GM18519 (cell line): ENCODE measurements around the gene RAB10.
"Not testable (repeated sequence)": the region's sequence is repeated elsewhere in the genome, so short reads cannot be mapped to it uniquely, and the experiment has no call there.

Source experiments
- ATAC-seq: cut with Tn5 transposase; IDR thresholded peaks from one replicate; pipeline ENCODE4 v1.9.1; 2021; ENCODE audit warnings: mild to moderate bottlenecking, moderate library complexity; ENCODE audit not compliant: unreplicated experiment, low FRiP score

The RAB10 gene

DNA sequence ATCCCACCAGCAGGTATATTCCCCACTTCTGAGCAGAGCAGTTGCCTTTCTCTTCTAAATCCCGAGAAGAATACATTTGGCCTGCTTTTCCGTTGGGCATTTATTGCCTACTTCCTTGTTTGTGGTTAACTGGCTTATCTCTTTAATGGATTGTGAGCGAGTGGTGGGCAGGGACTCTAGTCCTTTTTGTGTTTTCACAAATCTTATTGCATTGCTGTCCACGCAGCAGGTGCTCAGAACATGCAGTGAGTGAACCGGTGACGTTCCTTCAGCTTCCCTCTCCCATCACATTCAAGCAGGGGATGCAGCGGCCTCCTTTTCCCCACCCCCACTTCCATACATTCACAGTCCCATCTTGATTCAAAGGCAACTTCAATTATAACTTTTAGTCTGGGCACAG, 110.1 kb downstream of the RAB10 start:
- no peak for ATAC-seq

DNA sequence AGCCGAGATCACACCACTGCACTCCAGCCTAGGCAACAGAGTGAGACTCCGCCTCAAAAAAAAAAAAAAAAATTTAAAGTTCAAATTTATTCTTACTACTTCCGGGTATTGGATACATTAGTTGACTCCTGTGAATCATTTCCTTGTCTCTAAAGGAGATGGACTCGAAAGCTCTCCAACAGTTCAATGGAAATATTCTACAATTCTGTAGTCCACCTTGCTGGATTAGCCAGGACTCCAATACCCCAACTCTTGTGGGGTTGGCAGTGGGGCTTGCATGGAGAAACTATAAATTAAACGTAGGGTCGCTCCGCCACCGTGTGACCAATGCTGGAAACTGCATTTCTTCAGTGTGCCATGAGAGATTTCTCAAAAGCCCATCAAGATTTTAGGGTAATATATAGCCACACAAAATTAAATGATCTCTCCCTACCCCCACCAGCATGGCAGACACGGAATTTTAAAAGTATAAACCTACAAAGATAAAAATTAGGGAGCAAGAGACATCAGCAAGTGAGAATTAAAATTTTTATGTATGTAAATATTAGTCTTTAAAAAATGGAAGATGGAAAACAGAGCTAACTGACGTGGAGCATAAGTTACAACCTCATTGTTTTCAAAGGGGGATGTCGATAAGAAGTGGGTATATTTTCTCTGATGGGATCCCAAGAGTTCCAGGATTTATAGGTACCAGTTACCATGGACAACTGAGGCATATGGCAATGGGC, 111.2 kb downstream of the RAB10 start:
- ATAC-seq = no peak

DNA sequence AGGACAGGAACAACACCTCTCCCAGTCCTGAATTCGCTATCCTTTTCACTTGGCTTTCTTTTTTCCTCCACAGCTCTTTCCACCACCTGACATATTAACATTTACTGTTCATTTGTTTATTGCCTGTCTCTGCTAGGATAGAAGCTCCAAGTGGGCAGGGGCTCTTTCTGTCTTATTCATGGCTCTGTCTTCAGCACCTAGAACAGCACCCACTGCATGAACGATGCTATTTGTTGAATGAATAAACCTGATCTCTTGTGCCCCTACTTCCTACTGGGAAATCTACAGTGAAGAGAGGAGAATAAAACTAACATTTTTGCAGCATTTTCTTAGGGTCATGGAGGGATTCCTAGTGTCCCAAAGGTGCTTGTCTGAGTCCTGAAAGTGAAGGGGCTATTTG, 114.6 kb downstream of the RAB10 start:
- no peak for ATAC-seq

DNA sequence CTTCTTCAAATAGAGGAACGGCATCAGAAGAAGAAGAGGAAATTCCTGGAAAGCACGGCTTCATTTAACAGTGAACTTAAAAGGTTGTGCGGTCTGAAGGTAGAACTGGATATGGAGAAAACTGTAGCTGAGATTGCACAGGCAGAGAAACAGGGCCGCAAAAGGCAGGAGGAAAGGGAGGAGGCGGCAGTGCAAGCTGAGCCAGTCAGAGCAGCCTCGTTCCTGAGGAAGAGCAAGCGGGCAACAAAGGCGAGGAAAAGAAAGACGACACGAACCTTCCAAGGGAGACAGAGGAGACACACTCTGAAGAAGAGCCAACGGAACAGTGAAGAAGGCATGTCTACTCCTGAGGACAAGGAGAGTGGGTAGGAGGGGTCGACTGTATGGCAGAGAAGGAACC, 116.4 kb downstream of the RAB10 start:
- no peak for ATAC-seq

DNA sequence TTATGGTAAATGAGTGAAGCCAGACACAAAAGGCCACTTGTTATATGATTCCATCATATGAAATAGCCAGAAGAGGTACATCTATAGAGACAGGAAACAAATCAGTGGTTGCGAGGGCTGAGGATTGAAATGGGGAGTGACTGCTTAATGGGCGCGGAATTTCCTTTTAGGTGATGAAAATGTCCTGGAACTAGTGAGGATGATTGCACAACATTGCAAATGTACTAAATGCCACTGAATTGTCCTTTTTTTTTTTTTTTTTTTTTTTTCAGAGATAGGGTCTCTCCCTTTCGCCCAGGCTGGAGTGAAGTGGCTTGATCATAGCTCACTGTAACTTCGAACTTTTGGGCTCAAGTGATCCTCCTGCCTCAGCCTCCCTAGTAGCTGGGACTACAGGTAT, 123.7 kb downstream of the RAB10 start:
- ATAC-seq = no peak

DNA sequence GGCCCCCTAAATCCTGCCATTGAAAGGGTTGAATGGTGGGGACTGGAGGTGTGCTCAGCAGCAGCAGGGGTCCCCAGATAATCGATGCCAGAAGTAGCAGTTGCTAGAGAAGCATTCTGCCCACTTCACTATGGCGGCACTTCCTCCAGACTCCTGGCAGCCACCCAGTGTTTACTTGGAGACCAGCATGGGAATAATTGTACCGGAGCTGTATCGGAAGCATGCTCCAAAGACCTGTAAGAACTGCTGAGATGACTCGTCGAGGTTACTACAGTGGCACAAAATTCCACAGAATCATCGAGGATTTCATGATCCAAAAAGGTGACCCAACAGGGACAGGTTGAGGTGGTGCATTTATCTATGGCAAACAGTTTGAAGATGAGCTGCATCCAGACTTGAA, 128.0 kb downstream of the RAB10 start:
- ATAC-seq = no peak

DNA sequence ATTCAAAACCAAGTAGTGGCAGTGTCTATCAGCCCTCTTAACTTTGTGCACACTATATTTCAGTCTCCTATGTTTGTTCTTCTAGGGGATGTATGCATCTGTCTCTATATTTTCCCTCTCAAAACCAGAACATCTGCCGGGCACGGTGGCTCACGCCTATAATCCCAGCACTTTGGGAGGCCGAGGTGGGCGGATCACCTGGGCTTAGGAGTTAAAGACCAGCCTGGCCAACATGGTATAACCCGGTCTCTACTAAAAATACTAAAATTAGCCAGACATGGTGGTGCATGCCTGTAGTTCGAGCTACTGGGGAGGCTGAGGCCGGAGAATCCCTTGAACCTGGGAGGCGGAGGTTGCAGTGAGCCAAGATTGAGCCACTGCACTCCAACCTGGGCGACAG, 129.1 kb downstream of the RAB10 start:
- no peak for ATAC-seq

DNA sequence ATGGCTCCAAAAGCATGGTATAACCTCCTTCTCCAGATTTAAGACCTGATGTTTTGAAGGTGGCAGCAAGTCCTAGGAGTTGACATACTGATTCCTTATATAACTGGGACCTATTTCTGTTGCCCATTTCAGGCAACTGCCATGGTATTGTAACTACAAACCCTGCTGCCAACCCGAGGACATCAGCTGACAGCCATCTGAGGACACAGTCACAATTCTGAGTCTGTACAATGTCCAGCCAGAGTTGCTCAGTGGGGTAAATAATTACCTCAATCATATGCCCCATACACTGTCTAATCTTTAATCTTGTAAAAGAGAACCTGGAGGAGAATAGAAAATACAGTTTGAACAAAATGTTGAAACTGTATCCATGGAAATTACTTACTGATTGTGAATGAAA, 130.3 kb downstream of the RAB10 start:
- no peak for ATAC-seq

DNA sequence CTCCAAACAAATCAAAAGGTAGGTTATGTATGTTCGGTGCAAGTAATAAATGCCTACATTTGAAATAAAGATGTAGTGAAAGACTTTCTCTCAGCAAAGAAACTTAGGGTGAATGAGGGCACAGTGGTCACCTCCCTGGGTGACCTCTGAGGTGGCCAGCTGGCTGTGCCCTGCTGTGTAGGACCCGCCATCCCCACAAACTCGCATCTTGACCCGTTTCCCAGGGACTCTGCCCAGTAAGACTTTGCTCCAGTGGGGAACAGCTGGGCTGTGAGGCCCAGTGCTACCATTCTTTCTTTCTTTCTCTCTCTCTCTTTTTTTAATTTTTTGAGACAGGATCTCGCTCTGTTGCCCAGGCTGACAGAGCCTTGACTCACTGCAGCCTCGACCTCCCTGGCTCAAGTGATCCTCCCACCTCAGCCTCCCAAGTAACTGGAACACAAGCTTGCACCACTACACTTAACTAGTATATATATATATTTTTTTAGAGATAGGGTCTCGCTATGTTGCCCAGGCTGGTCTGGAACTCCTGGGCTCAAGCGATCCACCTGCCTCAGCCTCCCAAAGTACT, 130.8 kb downstream of the RAB10 start:
- ATAC-seq = no peak

DNA sequence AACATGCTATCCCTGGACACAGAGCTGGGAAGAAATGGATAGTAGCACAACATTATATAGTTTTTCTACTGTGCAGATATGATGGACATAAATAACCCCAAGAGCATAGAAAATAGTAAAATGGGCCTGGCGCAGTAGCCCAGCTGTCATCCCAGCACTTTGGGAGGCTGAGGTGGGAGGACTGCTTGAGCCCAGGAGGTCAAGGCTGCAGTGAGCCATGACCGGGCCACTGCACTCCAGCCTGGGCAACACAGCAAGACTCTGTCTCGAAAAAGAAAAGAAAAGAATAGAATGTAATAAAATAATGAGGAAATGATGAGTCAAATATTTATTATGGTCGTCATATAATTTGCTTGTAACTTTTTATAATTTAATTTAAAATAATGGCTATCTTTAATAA, 131.5 kb downstream of the RAB10 start:
- no peak for ATAC-seq

DNA sequence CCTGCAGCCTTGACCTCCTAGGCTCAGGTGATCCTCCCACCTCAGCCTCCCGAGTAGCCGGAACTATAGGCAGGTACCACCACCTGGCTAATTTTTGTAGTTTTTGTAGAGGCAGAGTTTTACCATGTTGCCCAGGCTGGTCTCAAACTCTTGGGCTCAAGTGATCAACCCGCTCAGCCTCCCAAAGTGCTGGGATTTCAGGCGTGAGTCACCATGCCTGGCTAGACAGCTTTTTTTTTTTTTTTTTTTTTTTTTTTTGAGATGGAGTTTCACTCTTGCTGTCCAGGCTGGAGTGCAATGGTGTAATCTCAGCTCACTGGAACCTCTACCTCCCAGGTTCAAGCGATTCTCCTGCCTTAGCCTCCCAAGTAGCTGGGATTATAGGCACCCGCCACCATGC, 132.7 kb downstream of the RAB10 start:
- ATAC-seq = not testable (repeated sequence)

DNA sequence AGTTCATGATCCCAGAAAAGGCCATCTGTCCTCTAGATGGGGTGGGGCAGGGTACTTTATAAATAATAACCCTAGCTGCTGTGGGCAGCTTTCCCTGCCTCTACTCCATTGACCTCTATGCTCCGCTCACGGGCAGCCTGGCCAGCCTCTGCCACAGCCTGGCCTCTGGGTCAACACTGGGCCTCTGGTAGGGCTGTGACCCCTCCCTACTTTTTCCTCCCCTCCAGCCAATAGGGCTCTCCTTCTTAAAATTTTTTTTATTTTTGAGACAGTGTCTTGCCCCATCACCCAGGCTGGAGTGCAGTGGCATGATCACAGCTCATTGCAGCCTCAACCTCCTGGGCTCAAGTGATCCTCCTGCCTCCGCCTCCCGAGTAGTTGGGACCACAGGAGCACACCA, 134.9 kb downstream of the RAB10 start:
- ATAC-seq = no peak

DNA sequence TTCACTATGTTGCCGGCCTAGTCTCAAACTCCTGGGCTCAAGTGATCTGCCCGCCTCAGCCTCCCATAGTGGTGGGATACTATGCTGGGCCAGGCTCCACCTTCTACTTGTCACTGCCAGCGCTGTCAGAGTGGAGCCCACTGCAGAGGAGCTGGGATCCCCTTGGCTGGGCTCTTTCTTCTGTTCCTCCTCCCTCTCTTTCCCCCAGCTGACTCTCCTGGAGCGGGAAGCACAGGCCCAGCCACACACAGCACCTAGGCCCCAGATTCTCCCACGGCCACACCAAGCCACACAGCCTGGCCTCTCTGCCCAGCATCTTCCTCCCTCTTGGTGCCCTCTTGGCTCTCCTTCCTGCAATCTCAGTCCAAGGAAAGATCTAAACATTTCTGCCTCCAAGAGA, 135.3 kb downstream of the RAB10 start:
- no peak for ATAC-seq

DNA sequence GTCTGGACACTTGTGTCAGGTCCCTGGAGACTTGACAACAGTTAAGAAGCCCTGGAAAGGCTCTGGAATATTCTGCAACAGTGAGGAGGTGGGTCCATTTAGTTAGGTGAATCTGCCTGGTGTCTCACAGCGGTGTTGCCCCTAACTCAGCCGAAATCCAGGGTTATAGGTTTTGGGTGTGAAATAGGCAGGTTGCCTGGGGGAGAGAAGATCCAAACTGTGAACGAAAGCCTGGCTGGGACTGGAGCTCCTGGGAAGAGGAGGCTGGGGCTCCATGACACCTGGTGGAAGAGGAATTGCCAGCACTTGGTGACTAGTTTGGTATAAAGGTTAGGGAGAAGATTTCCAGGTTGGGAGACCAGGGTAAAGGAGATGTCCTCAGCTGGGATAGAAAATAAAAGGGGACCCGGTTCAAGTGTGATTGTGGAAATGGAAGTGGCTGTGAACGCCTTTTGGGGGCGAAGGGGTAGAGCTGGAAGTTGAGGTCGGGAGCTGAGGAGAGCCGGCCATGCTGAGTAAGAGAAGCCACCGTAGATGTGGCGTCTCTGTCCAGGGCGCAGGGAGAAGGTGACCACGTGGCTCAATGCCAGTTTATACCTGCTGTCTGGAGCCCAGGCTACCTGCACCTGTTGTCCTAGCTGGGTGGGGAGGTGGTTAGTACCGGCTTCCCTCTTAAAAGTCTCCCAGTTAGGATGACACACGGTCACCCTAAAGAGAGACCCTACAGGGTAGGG, 136.0 kb downstream of the RAB10 start:
- ATAC-seq = no peak

DNA sequence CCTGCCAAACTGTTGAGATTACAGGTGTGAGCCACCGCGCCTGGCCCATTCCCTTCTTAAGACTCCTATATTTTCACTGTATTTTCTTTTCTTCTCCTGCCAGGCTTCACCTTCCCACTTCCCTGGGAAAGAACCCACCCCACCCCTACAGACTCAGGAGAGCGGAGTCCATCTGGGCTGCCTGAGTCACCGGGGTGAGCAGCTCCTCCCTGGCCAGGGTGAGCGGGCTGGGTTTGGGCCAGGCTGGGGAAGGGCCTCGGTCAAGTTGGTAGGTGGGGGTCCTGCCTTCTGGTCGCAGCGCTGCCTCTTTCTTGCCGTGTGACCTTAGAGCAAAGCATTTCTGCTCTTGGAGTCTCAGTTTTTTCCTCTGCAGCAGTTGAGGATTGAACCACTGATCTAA, 136.9 kb downstream of the RAB10 start:
- no peak for ATAC-seq

DNA sequence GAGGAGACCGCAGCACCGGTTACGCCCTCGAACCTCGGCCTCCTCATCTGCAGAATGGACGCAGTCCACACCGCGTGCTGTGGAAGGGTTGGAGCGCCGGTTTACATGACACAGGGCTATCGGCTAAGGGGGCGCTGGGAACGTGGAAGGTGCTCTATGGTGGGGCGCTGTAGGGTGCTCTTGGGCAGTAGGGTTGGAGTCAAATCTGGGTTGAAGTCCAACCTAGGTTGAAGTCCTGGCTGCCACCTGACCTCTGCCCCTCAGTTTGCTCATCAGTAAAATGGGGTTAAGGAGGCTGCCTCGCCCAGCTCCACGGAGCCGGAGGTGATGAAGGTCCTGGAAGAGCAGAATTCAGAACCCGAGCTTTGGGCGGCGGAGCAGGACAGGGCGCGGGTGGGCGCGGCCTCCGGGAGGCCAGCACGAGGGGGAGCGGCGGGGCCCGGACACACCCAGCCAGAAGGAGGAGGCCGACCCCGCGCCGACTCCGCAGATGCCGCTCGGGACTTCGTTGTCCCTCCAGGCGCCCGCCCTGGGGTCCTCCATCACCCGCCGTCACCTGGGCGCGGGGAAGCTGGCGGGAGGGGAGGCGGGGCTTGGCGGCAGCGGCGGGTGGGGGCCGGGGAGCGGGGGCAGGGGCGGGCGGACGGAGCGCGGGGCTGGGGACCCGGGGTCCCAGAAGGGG, 138.4 kb downstream of the RAB10 start:
- no peak for ATAC-seq

DNA sequence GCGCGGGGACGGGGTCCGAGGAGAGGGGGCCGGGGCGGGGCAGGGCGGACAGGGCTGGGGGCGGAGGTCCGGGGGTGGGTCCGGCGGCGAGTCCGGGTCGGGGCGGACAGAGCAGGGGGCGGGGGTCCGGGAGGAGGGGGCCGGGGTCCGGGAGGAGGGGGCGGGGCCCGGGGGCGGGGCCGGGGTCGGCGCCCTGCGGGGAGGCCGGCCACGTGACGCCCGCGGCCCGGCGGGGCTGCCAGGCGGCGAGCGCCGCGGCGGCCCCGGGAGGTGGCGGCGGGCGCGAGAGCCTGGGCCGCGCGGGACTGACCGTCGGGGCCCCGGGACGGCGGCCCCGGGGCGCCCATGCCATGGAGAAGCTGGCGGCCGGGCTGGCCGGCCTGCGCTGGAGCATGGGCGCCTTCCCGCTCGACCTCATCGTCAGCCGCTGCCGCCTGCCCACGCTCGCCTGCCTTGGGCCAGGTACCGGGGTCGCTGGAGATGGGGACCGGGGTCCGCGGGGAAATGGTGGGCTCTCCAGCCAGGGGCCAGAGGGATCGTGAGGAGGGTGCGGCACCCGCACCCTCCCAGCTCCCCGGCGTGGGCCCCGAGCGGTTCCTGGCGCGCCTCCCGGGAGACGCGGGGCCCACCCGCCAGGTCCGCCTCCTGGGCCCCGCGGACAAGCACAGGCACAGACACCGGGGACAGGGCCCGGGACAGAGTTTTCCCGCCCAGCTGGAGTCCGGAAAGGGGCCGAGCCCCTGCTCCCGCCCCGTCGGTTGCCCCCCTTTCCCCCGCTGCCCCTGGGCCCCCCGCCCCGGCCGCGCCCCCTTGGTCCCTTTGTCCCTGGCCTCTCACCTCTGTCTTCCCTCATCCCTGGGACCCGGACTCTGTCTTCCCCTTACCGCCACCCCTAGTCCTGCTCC, 139.2 kb downstream of the RAB10 start, which contains the start of gene GAREM2:
Gene GAREM2 (plus strand): TSS at position 218 of the 905 bp plus-strand sequence. CDS start 133 bp downstream, at position 351.
- ATAC-seq = no peak

DNA sequence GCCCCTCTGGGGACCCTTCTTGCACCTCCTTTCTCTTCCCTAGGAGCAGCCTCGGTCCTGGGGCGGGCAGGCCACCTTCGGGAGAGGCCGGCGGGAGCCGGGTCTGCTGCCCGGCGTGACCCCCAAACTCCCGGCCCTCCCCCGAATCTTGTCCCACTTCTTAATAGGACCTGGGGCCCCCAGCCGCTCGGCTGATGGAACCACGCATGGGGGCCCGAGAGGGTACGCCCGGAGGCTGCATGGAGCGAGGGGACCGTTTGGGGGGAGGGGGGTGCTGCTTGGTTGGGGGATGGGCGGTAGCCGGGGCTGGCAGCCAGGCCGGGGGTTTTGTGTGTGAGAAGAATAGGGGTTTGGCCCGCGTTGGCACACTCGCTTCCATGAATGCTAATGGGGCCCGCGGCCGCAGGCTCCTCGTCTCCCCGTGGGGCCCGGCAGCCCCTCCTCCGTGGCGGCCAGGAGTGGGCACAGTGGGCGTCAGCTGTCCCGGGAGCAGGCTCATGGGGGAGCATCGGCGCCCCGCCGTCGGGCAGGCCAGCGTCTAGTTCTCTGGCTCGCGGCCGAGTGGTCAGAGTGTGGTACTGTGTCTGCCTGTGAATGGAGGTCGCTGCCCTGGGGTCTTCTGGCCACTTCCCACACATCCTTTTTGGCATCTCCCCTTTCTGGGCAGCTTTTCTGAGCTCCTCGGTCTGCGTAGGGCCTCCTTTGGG, 140.0 kb downstream of the RAB10 start:
- no peak for ATAC-seq

DNA sequence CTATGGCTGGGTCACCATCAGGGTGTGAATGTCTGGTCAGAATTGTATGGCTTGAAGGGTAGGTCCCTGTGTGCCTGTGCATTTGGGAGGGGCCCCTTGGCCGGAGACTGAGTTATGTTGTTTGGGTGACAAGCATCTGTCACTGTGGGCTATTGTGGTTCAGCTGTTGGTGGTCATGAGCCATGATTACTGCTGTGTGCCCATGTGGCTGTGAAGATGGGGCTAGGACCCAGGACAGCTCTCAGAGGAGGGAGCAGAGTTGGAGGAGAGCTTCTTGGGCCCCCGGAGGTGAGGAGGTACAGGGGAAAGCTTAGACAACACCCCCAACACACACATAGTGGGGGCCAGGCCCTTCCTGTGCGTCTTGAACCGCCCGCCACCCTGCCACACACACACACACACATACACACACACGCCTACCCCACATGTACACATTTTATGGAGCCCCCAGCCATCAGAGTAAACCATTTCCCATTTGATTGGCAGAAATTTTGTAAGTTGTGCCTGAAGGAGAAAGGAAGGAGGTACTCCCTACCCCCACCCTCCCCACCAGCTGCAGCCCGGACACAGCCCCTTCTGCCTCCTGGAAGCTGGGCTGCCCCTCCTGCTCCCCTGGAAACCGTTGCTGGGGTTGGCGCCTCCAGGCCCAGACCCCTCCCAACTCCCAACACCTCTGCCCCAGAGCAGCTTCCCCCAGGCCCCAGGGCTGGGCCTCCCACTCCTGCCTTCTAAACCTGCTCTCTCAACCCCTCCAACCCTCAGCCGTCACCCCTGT, 141.0 kb downstream of the RAB10 start:
- no peak for ATAC-seq
